K562 (cell line): Measurements from ENCODE around the gene NEB. TPM values are rescaled to one million over a fixed set of nuclear protein-coding genes. Genes with fewer than 3 reads are reported as not detected.

Source experiments
- ATAC-seq: fragments of 200-7000 bp; cut with Tn5 transposase; 3 replicates; pipeline ENCODE4 v1.9.1; 2020; ENCODE audit warnings: moderate library complexity
- BruUV-seq: library from RNA; stranded (reverse); fragments of 400-500 nt; replicated peaks from 2 replicates; lab custom pipeline; 2021; lab: Mats Ljungman, UMichigan
- CTCF ChIA-PET: fragments of 300-600 bp; formaldehyde crosslinking; extraction: SDS; loops from one replicate; lab custom pipeline; 2021; ENCODE audit warnings: low intra/inter-chr PET ratio; lab: Yijun Ruan, JAX
- POLR2A ChIA-PET: fragments of 300-600, 350-650 bp; sonication (Branson Sonifier 250); formaldehyde crosslinking; extraction: SDS; loops from one replicate; lab custom pipeline; 2021; ENCODE audit warnings: antibody characterized with exemption, inconsistent platforms; lab: Yijun Ruan, JAX
- DNase-seq, 4 experiments: peaks; one replicate each; pipeline versions ENCODE4 v3.0.0 to v3.0.0-alpha.2; 2011 to 2018; ENCODE audit warnings: low spot score in 3 of 4, mixed read lengths in 3 of 4; ENCODE audit errors: extremely low read depth in 1 of 4
- FAIRE-seq: peaks from 2 replicates; lab custom pipeline; 2011; peaks lifted over from hg19 to GRCh38; lab: Jason Lieb, UNC
- H2AFZ ChIP-seq: 2 replicates; pipeline ENCODE4 v1.6.0; 2011; ENCODE audit warnings: low read depth, low read length, control low read depth, inconsistent platforms
- H3K27ac ChIP-seq: fragments of 200-600 bp; 3 replicates; pipeline ENCODE4 v1.8.0; 2011; ENCODE audit warnings: low read depth, mild to moderate bottlenecking, control low read depth, inconsistent platforms, low read length, moderate library complexity, mixed read lengths; ENCODE audit errors: extremely low read depth
- H3K27me3 ChIP-seq, 2 experiments: fragments of 300-600 bp in 1 of 2; 2 replicates in 1 of 2; 3 replicates in 1 of 2; pipeline versions ENCODE4 v1.6.0 to v1.8.0; 2011; ENCODE audit warnings: inconsistent platforms in 2 of 2, low read length in 2 of 2, mild to moderate bottlenecking in 1 of 2, mixed read lengths in 1 of 2, moderate library complexity in 1 of 2; ENCODE audit not compliant: control insufficient read depth in 2 of 2, insufficient read depth in 2 of 2
- H3K36me3 ChIP-seq: fragments of 300-600 bp; 3 replicates; pipeline ENCODE4 v1.8.0; 2011; ENCODE audit warnings: mild to moderate bottlenecking, low read length, inconsistent platforms; ENCODE audit not compliant: control insufficient read depth, insufficient read depth
- H3K4me1 ChIP-seq, 2 experiments: fragments of 200-600 bp in 1 of 2; replicated peaks in 1 of 2; 2 replicates in 1 of 2; 3 replicates in 1 of 2; pipeline versions ENCODE4 v1.5.1 to v1.8.0; 2011; ENCODE audit warnings: inconsistent platforms in 2 of 2, low read length in 2 of 2, mild to moderate bottlenecking in 1 of 2, mixed read lengths in 1 of 2, moderate library complexity in 1 of 2; ENCODE audit not compliant: control insufficient read depth in 2 of 2, insufficient read depth in 2 of 2
- H3K4me2 ChIP-seq: 2 replicates; pipeline ENCODE4 v1.6.1; 2011; ENCODE audit warnings: low read length, control low read depth, inconsistent platforms, mixed read lengths; ENCODE audit not compliant: insufficient read depth
- H3K4me3 ChIP-seq: fragments of 200-600 bp; sonication (generic), shearing (Covaris generic); 2 replicates; pipeline ENCODE4 v1.5.1; 2016; ENCODE audit warnings: control low read depth, inconsistent platforms
- H3K79me2 ChIP-seq: fragments of 200-600 bp; 3 replicates; pipeline ENCODE4 v1.8.0; 2011; ENCODE audit warnings: low read length, inconsistent platforms; ENCODE audit not compliant: control insufficient read depth, insufficient read depth
- H3K9ac ChIP-seq, 2 experiments: 2 replicates each; pipeline versions ENCODE4 v1.6.0 to v1.6.1; 2011; ENCODE audit warnings: low read depth in 2 of 2, low read length in 2 of 2, control low read depth in 1 of 2, inconsistent platforms in 1 of 2, mild to moderate bottlenecking in 1 of 2, mixed read lengths in 1 of 2; ENCODE audit not compliant: insufficient read depth in 1 of 2
- H3K9me1 ChIP-seq: one replicate; pipeline ENCODE4 v1.6.0; 2011; ENCODE audit warnings: inconsistent platforms, mild to moderate bottlenecking, low read length, moderate library complexity; ENCODE audit not compliant: control insufficient read depth, insufficient read depth
- H3K9me3 ChIP-seq: replicated peaks from 2 replicates; pipeline ENCODE4 v1.5.1; 2011; ENCODE audit warnings: low read depth, low read length, inconsistent platforms; ENCODE audit not compliant: control insufficient read depth, insufficient read depth
- H4K20me1 ChIP-seq: replicated peaks from 2 replicates; pipeline ENCODE4 v1.6.1; 2011; ENCODE audit warnings: low read length, inconsistent platforms, mixed read lengths; ENCODE audit not compliant: control insufficient read depth, insufficient read depth
- ATF3 ChIP-seq, 2 experiments: fragments of 450-650 bp in 1 of 2; sonication (generic) in 1 of 2; formaldehyde crosslinking in 1 of 2; IDR thresholded peaks in 1 of 2; conservative IDR thresholded peaks in 1 of 2; 2 replicates each; pipeline versions ENCODE4 v1.6.1 to v1.8.1; 2016 to 2023; ENCODE audit warnings: mild to moderate bottlenecking in 2 of 2, moderate library complexity in 2 of 2, inconsistent platforms in 1 of 2, missing genetic modification reagents in 1 of 2
- CEBPG ChIP-seq, 3 experiments: fragments of 200-800 bp in 1 of 3; sonication (Bioruptor generic) in 1 of 3; sonication (generic) in 1 of 3; formaldehyde crosslinking in 1 of 3; IDR thresholded peaks in 2 of 3; conservative IDR thresholded peaks in 1 of 3; 2 replicates each; pipeline versions ENCODE4 v1.6.1 to v1.8.0; 2016 to 2022; ENCODE audit warnings: missing compliant biosample characterization in 2 of 3, missing genetic modification characterization in 2 of 3, mild to moderate bottlenecking in 1 of 3, missing genetic modification reagents in 1 of 3
- CHD2 ChIP-seq: IDR thresholded peaks from 2 replicates; pipeline ENCODE4 v1.6.1; 2011; ENCODE audit warnings: low read depth, low read length
- CTBP1 ChIP-seq: fragments of 450-650 bp; IDR thresholded peaks from 2 replicates; pipeline ENCODE4 v1.6.1; 2016; ENCODE audit warnings: borderline replicate concordance
- JUN ChIP-seq, 2 experiments: sonication (generic) in 1 of 2; formaldehyde crosslinking in 1 of 2; IDR thresholded peaks; 2 replicates each; pipeline versions ENCODE4 v1.6.1 to v1.8.0; 2012 to 2022; ENCODE audit warnings: borderline replicate concordance in 2 of 2, mild to moderate bottlenecking in 2 of 2, improper control_type of control experiment in 1 of 2, low read depth in 1 of 2, low read length in 1 of 2, missing genetic modification reagents in 1 of 2
- SMARCE1 ChIP-seq: fragments of 450-650 bp; IDR thresholded peaks from 2 replicates; pipeline ENCODE4 v1.7.1; 2016; ENCODE audit warnings: mild to moderate bottlenecking
- WGBS: fragments of 100-300 bp; shearing (Covaris generic); methylation state at CpG from one replicate; pipeline ENCODE4 v1.1.6; 2016; ENCODE audit warnings: low coverage, mixed read lengths; ENCODE audit not compliant: insufficient coverage; ENCODE audit errors: missing lambda C conversion rate; 5-methylcytosine and 5-hydroxymethylcytosine counted together
- in situ Hi-C: fragments of 300-500 bp; cut with MboI; formaldehyde crosslinking; loops from 4 replicates; pipeline ENCODE4 v1.15.0; 2018; ENCODE audit warnings: inconsistent platforms, mixed read lengths
- intact Hi-C: fragments of 100-400 bp; cut with micrococcal nuclease; formaldehyde crosslinking; loops from 2 replicates; pipeline ENCODE4 v1.14.2; 2022
- polyA plus RNA-seq, 8 experiments: library from polyadenylated mRNA; depleted of rRNA in 4 of 8; stranded (reverse) in 5 of 8; unstranded in 3 of 8; fragments of >200 nt; fragmentation: Nextera tagmentation in 2 of 8; fragmentation: Illumina TruSeq in 1 of 8; extraction: Ambion mirVana in 2 of 8; extraction: Trizol in 1 of 8; gene quantifications; 2 replicates each; pipeline versions ENCODE4 v1.2.1 to v1.2.3, GENCODE V29; 2011 to 2014; ENCODE audit warnings: inconsistent platforms in 1 of 8, missing spikeins in 1 of 8
- total RNA-seq, 7 experiments: library from RNA; depleted of rRNA in 6 of 7; stranded (reverse); fragments of >200 nt in 6 of 7; fragmentation: Illumina TruSeq in 2 of 7; extraction: Trizol in 2 of 7; gene quantifications; 2 replicates each; pipeline versions ENCODE4 v1.2.1 to v1.2.3, GENCODE V29; 2011 to 2021; ENCODE audit warnings: low replicate concordance in 1 of 7

The NEB gene
- total and polyA plus RNA-seq, 9 of the 15 experiments (the other 6 are each of a cell fraction or from before 2014, with no cell fraction given) = 1.7 to 3.8 (median 2.9) TPM

- Histone ChIP-seq H3K27ac (no peak overlapping the region), H3K79me2 (no peaks in the 10 kb centered on the region), H2AFZ (no peak overlapping the region), H3K9me1 (no peaks in the 10 kb centered on the region), H3K9ac (no peak overlapping the region), H3K4me1 (no peaks in the 10 kb centered on the region), H4K20me1 (no peaks in the 10 kb centered on the region), H3K4me2 (no peak overlapping the region), H3K4me3 (no peak overlapping the region), H3K9me3 (no peaks in the 10 kb centered on the region), H3K36me3 (no peaks in the 10 kb centered on the region), H3K27me3 (no peaks in the 10 kb centered on the region)
- 3% methylated on average over 1 of the region's 1 CpG for WGBS
- ATAC-seq = no peak
- ChIA-PET CTCF (no interaction called here), POLR2A (interaction anchor here (2.6 kb wide), 1 partner anchor 13 kb away, joined by 6 read pairs; no protein-coding TSS in a partner anchor)
- no peak for DNase-seq
- TF ChIP-seq ATF3 (IDR thresholded peaks at IDR 0.05) (peak; percentile 52; the same call in 1 of the 2 replicates), ATF3 (CRISPR knock-in tag; conservative IDR thresholded peaks at IDR 0.05) (no peak), CTBP1 (no peak), CHD2 (no peak), JUN (IDR thresholded peaks at IDR 0.05; ENCODE audit: borderline replicate concordance, low read depth, low read length) (no peak), JUN (CRISPR knock-in tag; IDR thresholded peaks at IDR 0.05; ENCODE audit: borderline replicate concordance) (no peak), CEBPG (CRISPR knock-in tag; IDR thresholded peaks at IDR 0.05) (no peak), CEBPG (tag; conservative IDR thresholded peaks at IDR 0.05 in 1 of 2, IDR thresholded peaks at IDR 0.05 in 1 of 2) (0 out of 4 replicates have a peak, but pooled peaks have one; percentile 22 to 38), SMARCE1 (no peak)
- intact Hi-C loops (no loop called here), in situ Hi-C loops (no loop called here)
- FAIRE-seq = no peak
- BruUV-seq = no TSS peak
Measured at GRCh38 chr2:151729837-151730236, 4.4 kb downstream of the NEB start.
